Hypothalamus (tissue), 51 donors: ENCODE data around the gene SLC47A2.
"Not testable (repeated sequence)": the region's sequence is repeated elsewhere in the genome, so short reads cannot be mapped to it uniquely, and the experiment has no call there.

Experiments
- DNase-seq, 51 donors: peaks; one replicate each; lab custom pipeline; 2025; lab: John Stamatoyannopoulos, UW

SLC47A2 gene

DNA sequence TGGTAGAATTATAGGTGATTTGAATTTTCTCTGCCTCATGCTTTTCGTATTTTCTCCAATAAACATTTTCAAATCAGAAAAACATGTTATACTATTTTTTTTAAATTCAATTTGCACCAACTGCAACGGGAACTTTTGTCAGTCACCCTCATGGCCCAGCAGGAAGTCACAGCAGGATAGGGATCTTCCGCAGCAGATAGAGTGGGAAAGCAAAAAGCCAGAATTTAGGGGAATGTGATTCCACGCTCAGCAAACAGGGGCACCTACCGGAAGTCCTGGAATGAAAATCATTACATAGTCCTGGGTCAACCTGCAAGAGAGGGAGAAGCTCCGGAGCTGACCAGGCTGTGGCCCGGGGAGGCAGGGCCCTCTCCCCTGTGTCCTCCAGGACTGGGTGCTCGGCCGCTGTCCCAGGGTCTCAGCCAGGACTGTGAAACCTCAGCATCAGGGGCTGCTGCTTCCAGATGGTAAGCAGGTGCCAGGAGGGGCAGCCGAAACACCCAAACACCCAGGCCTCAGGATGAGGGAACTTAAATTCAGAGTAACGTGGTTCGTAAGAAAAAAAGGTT is 3.9 kb downstream of the SLC47A2 start:
- no peak for DNase-seq

DNA sequence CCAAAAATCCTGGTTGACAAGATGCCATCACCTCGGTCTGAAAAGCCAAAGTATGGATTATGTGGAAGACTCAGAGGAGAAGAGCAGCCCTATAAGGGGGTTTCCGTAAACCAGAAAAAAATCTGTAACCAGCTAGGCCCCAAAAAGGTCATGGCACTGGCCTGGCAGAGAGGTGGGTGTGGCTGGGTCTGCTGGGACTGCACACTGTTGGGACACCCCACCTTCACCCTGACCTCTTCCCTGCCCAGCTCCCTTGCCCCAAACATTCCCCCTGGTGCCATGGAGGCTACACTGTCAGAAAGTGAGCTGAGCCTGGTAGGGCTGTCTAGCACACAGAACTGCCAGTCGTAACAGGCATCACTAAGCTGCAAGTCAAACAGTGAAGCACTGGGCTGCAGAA is 6.5 kb downstream of the SLC47A2 start:
- DNase-seq: no peak

DNA sequence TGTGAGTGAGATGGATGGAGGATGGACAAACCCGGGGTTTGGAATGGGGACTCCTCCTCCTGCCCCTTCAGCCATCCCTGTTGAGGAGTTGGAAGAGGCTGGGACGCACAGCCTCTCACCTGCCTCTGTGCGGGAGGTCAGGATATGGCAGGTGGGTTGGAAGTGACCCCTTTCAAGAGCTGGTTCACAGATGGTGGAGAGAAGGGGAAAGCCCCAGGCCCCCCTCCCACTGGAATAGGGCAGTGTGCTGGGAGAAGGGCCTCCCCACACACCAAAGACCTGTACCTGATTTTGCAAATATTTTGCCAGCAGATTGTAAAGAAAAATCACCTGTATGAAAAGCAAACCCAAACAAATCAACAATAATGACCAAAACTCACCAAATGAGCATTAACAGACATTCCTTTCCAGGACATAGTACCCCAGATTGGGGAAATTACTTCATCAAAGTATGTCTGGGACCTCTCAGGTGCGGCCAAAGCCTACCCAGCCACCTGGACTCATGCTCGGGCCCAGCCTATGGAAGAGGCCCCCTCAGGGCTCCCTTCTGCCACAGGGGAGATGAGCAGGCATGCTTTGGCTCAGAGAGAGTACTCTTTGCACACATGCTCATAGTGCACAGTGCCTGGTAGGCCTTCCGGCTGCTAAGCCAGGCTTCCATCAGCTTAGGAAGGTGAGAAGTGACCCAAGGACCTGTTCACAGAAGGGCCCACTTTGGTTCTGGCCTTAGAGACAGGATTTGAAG is 7.8 kb downstream of the SLC47A2 start:
- no peak for DNase-seq

DNA sequence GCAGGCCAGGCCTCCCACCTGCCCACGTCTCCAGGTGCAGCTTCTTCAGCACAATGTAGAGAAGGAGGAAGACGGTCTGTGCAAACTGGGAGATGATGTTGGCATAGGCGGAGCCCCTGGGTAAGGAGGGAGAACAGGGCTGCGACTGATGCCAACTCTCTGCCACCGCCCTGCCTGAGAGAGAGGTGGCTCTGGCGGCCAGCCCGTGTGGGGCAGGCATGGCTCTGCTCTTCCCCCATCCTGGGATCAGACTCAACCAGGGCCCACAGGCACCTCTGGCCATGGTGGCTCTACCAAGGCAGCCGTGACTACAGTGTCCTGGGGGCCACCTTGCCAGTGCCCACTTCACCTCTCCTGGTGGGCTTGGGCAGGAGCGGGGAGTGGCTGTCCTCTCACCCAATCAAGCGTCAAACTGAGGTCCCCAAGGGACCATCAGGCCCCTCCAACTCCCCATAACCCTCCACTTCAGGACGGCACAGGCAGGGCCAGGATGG is 8.6 kb downstream of the SLC47A2 start:
- DNase-seq: no peak

DNA sequence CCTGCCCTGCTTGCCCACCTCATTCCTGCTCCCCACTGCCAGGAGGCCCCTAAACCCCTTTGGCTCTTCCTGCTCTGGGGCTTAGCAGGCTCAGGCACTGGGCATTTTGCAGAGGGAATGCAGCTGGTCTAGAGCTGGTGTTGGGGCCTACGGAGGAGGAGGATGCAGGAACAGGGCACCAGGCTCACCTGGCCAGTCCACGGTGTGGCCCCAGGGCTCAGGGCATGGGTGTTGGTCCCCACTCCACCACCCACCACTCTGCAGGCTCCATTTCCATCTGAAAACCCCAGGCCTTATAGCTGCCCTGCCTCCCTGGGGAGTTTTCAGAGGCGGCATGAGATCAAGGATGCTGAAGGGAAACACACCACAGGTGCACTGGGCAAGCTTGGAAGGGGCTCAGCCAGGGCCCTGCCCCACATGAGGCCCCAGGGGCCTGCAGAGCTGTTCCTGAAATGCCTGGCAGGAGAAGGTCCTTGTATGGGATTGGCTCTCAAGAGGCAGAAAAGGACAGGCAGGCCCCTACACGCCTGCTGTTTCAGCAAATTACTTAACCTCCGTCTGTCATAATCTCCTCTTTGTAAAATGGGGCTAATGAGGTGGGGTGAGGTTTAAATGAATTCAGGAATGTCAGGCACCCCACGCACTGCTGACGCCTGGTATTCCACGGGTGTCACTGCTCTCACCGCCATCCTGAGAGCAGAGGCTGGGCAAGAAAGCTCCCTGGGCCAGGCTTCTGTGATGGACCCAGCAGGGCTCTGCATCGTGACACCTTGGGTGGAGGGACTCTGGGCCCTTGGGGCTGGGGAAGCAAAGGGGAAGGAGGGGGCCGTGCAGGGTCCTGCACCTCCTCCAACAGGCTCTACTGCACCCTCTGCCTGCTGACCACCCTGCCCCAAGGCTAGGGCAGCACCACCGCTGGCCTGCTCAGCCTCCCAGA is 9.3 kb downstream of the SLC47A2 start:
- DNase-seq: no peak

DNA sequence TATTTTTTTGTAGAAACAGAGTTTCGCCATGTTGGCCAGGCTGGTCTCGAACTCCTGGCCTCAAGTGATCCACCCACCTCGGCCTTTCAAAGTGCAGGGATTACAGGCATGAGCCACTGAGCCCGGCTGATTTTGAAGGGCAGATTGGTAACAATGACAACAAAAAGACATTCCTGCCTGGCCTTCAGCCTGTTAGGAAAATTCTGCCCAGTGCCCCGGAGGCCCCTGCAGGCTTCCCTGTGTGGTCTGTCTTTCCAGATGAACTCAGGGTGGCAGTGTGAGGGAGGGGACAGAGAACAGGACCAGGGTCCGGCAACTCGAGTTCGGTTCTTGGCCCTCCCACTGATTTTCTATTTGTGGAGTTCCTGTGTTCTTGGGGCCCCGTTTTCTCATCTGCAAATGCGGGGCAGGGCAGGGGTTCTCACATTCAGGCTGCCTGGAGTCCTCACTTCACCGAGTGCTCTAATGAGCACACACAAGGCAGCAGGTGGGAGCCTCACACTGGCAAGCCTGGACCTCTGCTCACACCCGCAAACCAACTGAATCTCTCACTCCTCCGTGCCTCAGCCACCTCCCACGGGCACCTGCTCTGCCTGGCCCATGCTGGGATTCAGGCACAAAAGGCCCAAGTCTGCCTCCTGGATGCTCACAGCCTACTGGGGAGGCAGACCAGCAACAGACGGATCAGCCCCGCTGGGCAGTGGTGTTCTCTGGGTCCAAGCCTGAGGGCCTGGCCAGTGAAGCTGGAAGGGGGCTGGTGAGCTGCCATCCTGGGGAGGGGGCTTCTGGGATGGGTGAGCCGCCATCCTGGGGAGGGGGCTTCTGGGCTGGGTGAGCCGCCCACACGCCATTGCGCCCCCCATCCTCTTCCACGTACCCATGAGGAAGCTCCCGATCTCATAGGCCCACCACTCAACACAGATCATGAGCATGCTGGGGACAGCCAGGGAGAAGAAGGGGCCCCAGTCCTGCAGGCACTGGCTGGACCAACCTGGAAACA is 10.3 kb downstream of the SLC47A2 start:
- no peak for DNase-seq

DNA sequence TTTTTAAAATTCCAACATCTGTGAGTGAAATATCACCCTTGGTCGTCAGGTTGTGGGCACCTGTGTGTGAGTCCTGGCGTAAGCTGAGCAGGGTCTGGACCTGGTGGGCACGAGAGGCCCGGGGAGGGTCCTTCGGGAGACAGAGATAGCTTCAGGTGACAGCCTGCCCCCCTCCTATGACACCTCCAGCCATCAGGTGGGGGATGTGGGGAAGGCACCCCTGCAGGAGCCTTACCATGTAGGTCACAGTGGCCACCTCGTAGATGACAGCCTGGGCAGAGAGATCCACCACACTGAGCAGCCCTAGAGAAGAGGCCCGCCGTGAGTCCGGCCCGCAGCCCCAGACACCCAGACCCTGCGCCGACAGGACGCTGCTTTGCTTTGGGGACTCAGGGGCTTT is 11.2 kb downstream of the SLC47A2 start:
- DNase-seq: no peak

DNA sequence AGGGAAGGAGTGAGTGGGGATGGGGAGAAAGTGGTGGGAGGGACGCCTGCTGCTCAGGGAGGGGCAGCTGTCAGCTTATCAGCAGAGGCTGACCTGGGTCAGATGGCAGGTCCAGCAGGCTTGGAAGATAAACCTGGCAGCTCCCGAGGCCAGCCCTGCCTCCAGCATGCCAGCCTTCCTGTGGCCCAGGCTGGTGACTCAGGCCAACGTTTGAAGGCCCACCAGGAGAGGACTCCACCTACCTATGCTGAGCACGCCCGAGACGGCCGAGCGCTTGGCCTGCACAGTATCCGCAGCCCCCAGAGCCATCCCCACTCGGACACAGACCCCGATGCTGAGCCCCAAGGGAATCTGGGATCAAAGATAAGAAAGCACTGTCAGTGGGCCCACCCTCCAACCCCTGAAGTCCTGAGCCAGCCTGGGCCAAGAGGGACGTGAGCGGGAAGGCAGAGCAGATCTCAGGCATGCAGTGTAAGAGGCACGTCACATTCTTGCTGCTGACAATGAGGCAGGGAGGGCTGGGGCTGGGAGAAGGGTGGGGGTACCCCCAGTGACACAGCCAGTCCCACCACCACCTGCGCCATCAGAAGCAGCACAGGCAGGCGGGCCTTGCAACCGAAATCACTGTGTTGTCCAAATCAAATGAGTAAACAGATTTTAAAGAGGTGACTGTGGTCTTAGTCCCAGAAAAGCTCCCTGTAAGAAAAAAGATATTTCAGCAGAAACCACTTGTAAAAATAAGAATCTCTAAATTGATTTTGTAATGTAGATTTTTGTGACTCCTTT is 12.4 kb downstream of the SLC47A2 start:
- DNase-seq: no peak

DNA sequence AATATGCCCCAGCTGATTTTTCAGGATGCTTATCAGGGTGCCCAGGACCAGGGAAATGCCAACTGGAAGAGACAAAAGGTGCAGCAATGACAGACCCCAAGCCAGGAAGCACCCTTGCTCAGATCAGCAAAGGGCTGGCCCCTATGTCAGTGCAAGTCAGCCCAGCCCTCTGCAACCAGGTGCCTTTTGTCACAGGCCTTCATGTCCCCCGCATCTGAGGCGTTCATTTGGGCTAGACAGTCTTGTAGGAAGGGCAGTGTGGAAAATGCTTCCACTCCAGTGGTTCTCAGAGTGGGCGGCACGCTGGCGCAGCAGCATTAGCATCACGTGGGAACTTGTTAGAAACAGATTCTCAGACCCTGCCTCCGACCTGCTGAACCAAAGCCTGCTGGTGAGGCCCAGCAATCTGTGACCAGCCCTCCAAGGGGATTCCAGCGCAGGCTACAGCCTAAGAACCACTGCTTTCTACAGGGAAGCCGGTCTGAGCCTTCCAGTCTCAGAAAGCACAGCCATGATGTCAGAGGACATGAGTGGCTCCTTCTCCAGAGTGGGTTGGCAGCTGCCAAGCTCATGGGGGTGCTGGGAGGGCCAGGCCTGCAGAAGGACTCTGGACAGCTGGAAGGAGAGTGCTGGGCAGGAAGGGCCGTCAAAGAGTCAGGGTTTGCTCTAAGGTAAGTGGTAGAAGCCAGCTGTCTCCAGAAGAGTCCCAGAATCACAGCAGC is 13.1 kb downstream of the SLC47A2 start:
- no peak for DNase-seq

DNA sequence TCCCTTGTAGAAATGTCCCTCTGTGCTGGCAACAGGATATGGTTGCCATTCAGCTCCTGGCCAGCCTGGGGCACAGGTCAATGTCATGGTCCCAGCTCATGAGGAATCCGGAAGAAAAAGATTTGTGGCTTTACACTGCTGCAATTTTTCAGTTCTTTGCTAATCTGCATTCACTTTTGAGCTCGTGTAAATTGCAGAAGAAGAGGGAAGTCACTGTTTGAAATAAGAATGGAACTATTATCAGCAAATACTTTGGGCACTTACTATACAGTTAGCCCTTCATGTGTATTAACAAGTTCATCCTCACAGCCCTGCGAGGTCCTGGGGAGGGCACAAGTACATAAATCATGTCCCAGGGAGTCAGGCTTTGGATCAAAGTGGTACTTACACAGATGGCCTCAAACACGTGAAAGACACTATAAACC is 14.2 kb downstream of the SLC47A2 start:
- DNase-seq: no peak

DNA sequence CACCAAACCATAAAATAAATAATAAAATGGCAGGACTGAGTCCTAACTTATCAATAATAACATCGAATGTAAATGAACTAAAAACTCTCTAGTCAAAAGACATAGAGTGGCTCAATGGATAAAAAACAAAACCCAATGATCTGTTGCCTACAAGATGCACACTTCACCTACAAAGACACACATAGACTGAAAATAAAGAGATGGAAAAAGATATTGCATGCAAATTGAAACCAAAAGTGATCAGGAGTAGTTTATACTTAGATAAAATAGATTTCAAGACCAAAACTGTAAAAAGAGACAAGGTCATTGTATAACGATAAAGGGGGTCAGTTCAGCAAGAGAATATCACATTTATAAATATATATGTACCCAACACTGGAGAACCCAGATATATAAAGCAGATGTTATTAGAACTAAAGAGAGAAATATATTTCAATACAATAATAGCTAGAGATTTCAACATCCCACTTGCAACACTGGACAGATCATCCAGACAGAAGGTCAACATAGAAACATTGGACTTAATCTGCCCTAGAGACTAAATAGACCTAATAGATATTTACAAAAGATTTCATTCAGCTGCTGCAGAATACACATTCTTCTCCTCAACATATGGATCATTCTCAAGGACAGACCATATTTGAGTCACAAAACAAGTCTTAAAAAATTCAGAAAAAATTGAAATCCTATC is 29.8 kb downstream of the SLC47A2 start:
- DNase-seq: no peak

DNA sequence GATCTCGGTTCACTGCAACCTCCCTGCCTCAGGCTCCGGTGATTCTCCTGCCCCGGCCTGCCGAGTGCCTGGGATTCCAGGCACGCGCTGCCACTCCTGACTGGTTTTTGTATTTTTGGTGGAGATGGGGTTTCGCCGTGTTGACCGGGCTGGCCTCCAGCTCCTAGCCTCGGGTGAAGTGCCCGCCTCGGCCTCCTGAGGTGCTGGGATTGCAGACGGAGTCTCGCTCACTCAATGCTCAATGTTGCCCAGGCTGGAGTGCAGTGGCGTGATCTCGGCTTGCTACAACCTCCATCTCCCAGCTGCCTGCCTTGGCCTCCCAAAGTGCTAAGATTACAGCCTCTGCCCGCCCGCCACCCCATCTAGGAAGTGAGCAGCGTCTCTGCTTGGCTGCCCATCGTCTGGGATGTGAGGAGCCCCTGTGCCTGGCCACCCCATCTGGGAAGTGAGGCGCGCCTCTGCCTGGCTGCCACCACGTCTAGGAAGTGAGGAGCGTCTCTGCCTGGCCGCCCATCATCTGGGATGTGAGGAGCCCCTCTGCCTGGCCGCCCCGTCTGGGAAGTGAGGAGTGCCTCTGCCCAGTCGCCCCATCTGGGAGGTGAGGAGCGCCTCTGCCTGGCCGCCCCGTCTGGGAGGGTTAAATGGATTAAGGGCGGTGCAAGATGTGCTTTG is 31.3 kb downstream of the SLC47A2 start:
- DNase-seq: not testable (repeated sequence)

DNA sequence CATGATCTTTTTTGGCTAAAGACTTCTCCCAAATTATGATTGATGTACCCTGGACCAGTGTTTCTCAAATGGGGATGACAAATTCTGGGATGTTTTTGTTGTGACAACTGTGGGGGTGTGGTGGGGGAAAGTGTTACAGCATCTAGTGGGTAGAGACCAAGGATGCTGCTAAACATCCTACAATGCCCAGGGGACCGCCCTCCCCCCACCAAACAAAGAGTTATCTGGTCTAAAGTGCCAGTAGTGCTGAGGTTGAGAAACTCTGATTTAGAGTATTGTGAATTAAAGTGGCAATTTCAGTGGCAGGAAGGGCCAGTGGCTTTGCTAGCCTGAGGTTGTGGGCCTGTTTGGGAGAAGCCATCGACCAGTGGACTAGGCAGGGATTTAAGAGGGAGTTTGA is 33.3 kb downstream of the SLC47A2 start:
- DNase-seq: no peak

DNA sequence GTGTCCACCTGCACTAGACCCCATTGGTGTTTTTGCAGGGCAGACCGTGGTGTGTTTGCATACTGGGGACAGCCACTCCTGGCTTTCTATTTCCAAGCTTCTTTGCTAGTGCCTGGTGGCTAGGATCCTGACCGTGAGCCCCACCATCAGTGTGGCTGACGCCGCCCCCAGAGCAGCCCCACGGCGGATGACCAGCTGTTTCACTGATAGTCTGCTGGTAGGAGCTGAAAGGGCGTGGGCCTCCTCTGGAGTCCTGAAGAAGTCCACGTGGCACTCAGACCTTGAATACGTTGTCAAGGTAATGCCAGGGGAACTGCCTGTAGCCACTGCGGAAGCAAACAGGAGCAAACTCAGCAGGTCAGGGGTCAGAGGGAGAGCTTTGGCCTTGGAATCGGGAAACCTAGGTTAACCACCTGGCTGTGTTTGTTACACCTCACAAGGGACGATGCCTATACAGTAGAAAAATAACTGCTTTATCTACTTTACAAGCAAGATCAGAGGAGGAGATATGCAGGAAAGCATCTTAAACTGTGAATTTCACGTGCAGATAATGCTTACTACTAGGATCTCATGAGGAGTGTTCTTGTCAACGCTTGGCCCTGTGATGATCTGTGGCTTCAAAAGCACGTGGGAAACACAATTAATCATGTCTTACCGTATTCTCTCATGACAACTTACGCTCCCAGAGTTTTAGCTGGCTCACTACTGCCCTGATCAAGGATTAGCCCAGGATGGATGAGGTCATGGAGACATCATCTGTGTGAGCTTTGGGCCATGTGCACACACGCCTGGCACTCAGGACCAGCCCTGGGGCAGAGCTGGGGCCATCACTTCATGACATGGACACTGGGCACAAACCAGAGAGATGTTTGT is 37.6 kb downstream of the SLC47A2 start:
- no peak for DNase-seq

DNA sequence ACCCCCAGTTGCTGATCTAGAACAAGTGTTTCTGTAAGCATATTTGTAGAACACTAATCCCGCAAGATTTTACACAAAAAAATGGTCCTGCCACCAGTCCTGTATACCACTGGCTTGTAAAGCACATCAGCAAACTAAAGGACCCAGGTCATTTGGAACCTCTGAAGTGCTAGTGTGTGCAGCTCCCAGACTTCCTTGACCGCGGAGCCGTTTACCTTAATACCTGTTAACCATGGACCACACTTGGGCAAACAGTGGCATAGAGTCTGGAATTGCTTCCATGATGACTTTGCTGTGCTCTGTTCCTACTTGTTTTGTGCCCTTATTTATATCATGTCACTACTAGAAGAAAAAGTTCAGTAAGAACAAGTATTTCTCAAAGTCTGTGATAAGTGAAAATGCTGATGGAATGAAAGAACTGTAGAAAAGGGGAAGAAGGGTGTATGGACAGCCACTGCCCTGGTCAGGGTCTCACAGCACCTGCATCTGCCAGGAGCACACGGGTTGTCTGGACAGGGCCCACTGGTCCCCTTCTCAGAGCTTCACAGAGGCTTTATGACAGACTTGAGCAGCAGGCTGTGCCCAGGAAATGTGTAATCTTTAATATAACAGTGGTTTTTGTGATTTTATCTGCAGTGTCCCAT is 38.5 kb downstream of the SLC47A2 start:
- DNase-seq: no peak

DNA sequence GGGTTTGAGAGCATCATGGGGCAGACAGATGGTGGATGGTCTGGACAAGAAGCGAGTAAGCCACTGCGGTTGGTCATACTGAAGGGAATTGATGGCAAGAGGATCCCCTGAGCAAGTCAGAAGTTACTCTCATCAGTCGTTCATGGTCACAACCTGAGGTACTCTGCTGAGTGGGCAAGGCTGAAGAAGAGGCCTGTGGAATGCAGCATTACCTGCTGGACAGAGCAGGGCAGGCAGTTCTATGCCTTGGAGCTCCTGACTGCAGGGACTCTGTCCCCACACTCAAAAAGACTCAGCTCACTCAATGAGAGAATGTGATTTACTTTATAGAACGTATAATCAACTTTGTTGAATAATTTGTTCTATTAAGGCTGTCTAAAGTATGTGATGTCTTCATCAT is 39.5 kb downstream of the SLC47A2 start:
- DNase-seq: no peak
